HG03064 (cell line): ENCODE measurements around the gene ITIH5.

Source experiments
- ATAC-seq: cut with Tn5 transposase; IDR thresholded peaks from one replicate; pipeline ENCODE4 v1.9.1; 2021; ENCODE audit warnings: low read depth; ENCODE audit not compliant: unreplicated experiment

The ITIH5 gene

DNA sequence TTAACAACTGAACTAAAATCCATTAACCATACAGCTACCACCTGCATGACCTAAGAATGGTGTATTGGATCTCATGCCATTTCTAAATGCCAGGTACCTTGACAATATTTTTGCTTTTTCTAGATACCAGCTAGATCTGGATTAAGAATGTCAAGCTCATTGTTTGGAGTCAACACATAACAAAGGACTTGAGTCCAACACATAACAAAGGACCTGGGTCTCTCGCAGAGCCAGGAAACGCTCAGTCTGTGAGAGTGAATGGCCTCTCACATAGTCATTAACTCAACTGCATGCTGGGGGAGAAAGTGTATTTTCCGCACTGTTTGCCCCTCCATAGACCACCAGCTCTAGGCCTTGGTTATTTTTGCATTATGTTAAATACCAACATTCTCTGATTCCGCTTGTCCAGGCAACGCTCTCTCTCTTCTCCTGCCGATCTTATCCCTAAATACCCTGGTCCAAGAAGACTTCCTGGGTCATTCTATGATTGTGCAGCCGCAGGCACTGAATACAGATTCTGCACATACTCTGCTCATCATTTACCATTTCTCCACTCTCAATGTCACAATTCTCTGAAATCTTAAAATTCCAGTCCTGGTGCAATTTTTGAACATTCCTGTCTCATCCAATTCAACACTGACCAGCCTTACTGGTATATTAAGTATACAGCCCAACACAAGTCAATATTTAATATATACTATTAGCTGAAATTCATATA lies 31.2 kb downstream of the ITIH5 start:
- no peak for ATAC-seq

DNA sequence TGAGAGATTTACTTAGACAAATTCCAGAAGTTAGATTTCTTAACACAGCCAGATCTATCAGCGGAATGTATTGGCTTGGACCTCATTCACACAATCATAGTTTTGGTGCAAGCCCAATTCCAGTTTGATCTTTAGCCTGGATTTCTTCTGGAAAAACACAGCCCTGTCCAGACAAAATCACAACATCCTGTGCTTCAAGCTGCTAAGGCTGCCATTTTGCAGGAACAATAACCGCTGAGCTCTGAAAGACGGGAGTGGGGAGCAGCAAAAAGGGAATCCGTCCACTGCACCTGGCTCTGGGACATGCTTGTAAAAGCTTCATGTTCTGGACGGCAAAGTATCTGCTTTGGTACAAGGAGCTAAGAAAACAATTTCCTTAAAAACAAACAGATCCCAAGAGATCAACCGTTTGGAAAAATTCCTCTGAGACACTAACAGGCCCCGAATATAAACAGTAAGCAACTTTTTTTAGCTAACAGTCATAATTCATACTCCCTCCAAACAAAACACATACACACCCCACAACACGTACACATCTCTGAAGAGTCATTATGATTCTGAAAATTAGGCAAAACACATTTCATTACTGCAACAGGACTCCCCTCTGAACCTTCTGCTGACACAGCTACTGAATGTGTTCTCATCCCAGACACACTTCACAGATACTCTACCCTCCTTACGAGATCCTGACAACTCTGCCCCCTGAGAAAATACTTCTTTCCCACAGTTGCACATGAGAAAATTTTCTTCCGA lies 32.4 kb downstream of the ITIH5 start:
- no peak for ATAC-seq

DNA sequence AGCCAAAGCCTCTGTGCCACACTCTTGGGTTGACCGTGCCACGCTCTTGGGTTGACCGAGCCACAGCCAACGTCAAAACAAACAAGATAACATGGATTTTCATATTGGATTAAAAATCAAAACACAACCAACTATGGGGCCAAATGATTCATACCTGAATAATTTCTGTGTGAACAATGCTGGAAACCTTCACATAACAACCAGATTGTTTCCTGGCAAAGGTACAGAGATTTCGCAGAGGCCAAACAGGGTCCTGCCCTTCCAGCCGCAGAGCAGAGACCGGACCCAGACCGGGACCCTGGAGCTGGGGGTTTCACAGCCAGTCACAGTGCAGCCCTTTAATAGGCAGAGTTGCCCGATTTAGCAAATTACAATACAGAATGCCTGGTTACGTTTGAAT lies 40.5 kb downstream of the ITIH5 start:
- ATAC-seq = no peak

DNA sequence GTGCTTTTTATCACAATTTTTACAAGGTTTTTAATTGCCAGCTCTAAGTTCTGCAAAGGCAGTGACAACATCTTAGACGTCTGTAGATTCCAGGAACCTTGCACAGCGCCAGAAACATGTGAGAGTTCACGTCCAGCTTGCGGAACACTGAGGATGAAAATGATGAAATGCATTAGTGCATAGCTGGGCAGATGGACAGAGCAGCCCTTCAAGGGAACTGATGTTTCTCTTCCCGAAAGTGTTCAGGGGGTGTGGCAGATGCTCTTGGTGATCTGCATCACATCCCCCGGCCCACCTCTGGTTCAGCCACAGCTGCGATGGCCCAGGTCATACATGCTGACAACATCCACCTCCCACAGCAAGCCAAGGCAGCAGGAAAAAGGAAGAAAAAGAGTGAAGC lies 40.9 kb downstream of the ITIH5 start:
- no peak for ATAC-seq

DNA sequence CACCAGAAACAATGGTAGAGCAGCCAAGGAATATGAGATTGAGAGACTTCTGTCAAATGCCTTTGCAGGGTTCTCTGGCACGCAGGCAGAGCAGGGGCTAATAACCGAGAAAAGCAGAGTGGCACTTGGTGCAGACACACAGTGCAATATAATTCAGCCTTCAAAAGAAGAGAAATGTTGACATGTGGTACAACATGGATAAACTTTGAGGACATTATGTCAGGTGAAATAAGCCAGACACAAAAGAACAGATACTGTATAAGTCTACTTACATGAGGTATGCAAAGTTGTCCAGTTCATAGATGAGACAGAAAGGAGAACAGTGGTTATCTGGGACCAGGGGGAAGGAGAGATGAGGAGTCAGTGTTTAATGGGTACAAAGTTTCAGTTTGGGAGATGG lies 41.8 kb downstream of the ITIH5 start:
- no peak for ATAC-seq

DNA sequence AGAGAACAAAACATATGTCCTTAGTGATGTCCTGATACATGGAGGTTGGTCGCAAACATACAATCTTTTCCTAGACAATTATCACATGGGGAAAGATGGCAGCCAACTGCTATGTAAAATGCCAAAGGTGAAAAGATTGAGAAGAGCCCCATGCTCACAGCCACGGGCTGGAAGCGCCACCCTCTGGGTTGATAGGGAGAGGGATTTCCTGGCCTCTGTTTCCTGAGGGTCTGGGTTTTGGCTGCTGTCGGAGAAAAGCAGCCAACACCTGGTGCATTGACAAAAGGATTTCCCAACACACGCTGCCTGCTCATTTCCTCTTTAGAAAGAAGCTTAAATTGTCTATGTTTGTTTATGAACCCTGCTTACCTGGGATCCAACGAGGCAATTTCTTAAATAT lies 43.8 kb downstream of the ITIH5 start:
- no peak for ATAC-seq

DNA sequence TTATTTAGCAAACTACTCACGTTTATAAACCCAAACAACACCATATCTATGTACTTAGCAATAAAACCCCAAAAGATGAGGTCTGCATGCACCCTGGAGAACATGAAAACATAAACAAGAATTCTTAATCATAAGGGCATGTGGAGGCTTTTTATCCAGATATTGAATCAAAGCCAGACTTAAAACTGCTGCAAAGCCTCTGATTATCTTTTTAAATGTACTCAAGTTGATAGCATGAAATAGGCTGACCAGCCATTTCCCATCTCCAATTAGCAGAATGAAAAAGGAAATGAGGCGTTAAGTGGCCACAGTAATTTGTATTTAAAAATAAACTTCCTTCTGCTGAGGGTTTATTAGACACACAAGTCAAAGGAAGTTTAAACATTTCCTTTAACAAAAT lies 48.3 kb downstream of the ITIH5 start:
- no peak for ATAC-seq

DNA sequence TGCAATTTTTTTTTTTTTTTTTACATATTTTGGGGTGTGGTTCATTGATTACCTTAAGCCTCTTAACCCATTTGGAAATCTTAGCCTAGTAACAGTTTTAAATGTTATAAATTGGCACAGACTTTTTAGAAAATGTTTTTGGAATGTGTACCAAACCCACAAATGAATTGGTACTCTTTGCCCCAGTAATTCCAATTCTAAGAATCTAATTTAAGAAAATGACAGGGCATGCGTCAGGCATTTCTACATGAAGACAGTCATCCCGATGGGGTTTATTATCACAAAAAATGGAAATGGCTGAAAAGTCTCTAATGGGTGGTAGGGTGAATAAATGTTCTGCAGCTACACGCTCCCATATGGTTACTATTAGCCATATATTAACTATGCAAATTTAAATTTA lies 54.9 kb downstream of the ITIH5 start:
- no peak for ATAC-seq

DNA sequence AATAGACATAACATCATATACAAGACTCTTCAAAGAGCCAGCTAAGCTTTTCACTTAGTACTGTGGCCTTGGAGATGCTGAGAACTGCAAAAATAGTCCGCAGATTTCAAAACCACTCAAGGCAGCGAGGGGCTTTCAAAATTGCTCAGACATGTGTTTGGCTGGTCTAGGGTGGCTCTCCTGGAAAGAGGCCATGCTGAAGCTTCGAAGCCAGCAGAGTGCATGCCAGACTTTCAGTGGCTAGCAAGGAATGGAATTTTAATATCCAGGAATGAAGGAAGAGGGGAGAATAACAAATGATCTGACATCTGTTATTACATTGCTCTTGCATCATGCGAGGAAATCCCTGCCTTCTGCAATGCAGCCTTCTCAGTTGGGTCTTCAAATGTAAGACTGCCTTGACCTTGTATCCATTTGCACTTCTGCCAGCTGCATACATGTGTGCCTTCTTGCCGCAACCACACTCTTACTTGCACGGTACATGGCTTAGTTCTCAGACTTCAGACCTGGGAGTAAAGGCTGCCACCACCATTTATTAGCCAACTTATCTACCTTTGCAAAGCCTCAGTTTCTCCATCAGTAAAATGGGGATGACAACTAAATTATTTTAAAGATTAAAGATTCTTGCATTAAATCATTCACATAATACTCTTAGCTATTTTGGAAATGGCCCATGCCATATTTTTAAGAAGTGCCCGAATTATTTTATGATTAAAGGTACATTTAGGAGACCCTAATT lies 55.9 kb downstream of the ITIH5 start:
- no peak for ATAC-seq

DNA sequence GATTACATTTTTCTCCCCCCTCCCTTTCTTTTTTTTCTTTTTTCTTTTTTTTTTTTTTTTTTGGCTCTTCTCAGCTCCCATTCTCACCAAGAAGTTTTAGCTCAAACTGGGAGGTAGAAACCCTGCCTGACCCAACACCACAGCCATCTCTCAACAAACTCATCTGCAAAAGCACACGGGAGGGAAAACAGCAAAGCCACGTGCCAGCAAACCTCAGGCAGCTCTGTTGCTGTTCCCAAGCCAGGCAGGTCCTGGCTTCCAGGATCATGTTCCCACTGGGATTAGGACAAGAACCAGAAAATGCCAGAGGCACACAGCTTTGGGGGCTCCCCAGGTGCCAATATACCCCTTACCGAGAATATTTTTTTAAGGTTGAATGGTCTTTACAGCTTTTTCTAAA lies 56.7 kb downstream of the ITIH5 start:
- no peak for ATAC-seq

DNA sequence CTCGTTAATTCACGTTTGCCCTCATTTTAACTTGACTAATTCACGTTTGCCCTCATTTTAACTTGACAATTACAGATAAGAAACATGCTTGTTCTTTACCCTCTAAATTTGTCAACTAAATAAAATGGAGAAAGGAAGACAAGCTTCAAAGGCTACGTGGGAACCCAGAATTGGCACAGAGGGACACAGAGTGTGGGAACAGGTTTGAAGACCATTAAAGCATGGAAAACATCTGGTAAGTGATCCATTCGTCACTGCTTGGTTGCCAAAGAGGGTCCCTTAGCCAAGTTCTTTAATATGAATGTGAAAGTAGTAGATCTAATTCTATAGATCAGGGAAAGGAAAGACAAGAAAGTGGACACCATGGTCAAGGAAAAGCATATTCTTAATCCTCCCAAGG lies 57.2 kb downstream of the ITIH5 start:
- ATAC-seq = no peak

DNA sequence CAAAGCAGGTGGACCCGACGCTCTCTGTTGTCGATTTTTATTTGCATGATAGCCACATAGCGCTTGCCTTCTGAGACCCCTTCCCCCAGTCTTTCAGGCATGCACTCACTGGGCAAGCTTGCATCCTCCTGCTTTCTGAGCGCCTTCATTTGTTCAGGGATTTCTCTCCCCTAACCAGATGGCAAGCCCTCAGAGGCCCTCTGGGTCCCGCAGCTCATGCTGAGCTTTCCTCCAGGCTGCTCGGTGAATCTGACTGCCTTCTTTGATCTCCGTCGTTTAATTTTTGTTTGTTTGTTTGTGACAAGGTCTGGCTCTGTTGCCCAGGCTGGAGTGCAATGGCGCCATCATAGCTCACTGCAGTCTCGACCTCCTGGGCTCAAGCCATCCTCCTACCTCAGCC lies 58.8 kb downstream of the ITIH5 start:
- ATAC-seq = no peak

DNA sequence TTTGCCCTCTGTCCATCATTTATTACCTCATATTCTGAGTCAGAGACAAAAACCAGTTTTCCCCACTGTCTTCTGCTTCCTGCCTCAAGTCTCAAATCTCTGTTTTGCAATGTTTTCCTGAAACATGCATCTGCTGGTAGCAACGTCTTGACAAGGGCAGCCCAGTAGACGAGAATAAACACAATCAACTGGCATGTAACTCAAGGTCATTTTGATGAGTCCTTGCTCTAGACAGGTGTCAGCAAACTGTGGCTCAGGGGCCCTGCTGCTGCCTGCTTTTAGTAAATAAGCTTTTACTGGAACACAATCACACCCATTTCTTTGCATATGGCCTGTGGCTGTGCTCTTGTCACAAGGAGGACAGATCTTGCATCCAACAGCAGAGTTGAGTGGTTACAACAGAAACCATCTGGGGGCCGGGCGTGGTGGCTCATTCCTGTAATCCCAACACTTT lies 59.8 kb downstream of the ITIH5 start:
- ATAC-seq = no peak

DNA sequence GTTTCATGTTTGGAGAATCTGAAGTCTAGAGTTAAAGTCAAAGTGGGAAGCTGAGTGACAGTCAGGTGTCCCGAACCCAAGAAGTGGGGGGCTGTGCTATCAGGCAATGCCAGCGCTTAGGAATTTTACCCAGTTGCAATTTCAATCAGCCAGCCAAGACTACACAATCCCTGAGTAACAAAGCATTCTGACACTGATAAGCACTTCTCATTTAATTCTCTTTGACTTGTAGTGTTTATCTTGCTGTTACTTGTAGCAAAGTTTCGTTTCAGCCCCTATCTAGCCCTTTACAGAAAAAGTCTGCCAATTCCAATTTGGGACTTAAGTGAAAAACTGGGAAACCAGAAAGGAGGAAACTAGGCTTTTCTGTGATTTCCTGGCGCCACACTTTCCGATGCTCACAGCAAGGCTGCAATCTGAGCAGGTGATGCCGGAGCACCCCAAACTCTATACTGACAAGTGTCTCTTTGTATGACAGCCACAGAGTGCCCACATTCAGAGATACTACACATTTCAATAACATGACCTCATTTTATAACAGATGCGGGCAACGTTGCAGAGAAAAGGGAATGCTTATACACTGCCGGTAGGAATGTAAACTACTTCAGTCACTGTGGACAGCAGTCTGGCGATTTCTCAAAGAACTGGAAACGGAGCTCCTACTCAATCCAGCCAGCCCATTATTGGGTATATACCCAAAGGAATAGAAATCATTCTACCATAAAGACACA lies 61.0 kb downstream of the ITIH5 start:
- no peak for ATAC-seq

DNA sequence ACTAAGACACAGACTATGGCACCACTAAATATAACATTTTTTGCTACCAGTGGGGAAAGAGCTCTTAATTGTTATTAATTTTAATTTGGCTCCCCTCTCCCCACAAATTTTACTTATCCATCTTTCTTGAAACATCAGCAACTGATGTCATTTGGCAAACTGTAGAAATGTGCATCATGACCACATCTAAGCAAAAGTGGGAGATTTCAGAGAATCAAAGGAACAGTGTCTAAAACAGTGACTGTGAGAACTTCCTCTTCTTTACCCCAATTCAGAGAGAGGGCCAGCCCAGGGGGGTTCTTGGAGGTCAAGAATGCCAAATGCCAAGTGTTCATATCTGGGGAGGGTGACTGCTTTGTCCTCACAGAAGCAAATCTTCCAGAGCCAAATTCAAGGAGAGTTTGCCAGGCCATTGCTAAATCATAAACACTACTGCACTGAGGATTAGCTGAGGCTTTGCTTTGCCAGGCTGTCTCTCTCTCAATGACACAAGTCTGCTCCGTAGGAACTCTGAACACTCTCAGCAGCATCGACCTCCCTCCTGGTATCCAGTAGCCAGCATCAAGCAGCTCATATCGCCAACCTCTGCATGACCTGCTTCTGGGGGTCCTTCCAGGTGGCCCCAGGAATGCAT lies 65.6 kb downstream of the ITIH5 start:
- ATAC-seq = no peak

DNA sequence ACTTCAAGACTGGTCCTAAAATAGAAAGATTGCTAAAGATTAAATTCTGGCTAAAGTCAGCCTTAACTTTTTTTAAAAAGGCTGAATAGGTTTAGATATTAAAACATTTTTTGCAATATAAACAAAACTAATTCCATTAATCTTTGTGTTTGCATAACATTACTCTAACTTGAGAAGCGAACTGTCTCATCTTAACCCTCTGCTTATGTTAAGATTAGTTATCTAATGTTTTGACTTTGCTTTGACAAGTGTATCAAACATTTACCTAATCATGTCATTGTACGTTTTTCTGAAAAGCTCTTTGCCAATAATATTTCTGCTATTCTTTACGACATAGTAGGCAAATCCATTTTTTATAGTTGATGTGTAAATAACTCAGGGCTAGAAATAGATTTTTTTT lies 68.0 kb downstream of the ITIH5 start:
- no peak for ATAC-seq

DNA sequence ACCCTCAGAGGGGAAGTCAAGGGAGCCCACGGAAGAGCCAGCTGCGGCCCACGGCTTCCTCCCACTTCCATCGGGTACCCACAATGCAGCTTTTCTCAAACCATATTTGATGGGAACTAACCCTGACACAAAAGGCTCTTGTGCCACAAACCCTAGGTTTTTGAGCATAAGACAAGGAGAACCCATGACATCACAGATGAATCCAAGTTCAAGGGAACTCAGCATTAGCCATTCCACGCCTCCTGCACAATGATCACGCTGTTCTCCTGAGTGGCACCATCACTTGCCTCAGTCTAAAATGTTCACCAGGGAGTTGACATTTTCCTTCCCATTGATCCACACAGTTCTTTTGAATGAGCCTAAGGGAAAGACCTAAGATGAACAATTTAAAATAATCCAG lies 70.4 kb downstream of the ITIH5 start:
- ATAC-seq = no peak

DNA sequence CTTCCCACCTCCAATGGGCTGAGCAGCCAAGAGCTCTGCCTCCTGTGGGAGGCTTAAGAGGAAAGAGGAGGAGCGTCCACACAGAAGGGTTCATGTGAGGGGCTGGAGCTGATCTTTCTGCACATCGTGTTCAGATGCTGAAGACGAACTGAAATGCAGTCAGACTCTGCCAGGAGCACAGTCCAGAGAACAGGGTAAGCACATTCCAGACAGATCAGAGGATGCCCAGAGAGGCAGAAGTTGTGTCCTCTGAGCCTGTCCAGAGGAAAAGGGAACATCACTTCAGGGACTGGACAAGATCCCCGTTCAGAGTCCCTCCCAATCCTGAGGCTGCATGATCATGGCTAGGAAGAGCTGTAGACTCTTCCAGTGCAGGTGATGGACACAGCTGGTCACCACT lies 72.9 kb downstream of the ITIH5 start:
- ATAC-seq = no peak

DNA sequence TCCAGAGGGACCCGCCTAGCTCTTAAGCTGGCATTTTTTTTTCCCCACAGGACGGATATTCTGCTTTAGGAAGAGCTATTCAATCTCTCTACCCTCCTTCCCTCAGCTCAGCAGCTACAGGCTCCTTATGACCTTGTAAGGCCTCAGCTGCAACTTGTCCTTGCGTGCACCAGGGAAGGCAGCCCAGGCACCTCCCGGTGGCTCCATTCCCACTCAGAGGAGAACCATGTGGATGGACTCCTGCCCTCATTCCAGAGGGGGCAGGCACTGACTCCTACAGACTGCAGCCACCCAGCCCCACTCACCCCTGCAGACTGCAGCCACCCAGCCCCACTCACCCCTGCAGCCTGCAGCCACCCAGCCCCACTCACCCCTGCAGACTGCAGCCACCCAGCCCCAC lies 73.7 kb downstream of the ITIH5 start:
- no peak for ATAC-seq

DNA sequence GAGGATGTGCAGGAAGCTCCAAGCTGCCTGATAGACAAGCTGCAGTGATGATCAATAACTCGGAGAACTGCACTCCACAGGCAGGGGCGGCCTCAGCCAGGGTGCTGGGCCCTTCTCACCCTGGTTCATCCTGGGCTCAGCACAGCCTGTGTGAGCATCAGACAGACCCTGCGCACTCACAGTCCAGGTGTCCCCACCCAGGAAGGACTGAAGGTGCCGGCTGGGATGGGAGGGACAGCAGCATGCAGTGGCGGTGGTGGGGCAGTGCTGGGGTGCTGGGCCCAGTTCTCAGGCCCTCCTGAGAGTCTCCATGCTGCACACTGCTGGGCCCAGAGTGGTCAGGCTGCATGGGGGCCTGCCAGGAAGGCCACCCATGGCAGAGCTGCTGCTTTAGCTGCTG lies 74.1 kb downstream of the ITIH5 start:
- ATAC-seq = no peak

DNA sequence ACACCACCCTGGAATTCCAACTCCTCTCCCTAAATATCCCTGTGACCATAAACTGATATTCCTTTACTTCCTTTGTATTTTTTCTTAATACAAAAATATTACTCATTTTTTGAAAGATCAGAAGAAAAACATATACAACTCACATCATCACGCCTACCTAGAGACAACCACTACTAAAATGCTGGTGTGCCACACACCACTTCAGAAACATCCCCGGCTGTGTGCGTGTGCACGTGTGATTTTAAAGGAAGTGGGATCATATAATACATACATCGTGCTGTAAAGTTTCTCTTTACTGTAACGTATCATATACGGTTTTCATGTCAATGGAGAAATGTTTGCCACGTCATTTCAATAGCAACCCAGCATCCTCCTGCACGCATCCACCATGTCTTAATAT lies 76.5 kb downstream of the ITIH5 start:
- ATAC-seq = no peak
